Kidney (tissue), 14 donors: ENCODE results near the gene ELF5. TPM values are rescaled to one million over a fixed set of nuclear protein-coding genes. Genes with fewer than 3 reads are reported as not detected.

ENCODE experiments used
- DNase-seq, 5 donors: peaks; one replicate each; pipeline ENCODE4 v3.0.0-alpha.2; 2013 to 2020
- FAIRE-seq: peaks from 2 replicates; lab custom pipeline; 2012; peaks lifted over from hg19 to GRCh38; lab: Jason Lieb, UNC
- H3K27ac ChIP-seq, 2 donors: one replicate each; pipeline ENCODE4 v1.7.0; 2013; ENCODE audit warnings: low read depth in 2 of 2, low read length in 2 of 2, inconsistent platforms in 1 of 2
- H3K27me3 ChIP-seq: one replicate; pipeline ENCODE4 v1.7.1; 2013; ENCODE audit warnings: low read length, inconsistent platforms; ENCODE audit not compliant: control insufficient read depth, insufficient read depth
- H3K36me3 ChIP-seq, 3 donors: one replicate each; pipeline versions ENCODE4 v1.7.0 to v1.7.1; 2013; ENCODE audit warnings: low read length in 3 of 3, control low read depth in 1 of 3, inconsistent platforms in 1 of 3; ENCODE audit not compliant: insufficient read depth in 3 of 3, control insufficient read depth in 2 of 3
- H3K4me1 ChIP-seq, 3 donors: one replicate each; pipeline versions ENCODE4 v1.7.0 to v1.7.1; 2013; ENCODE audit warnings: low read length in 3 of 3, inconsistent platforms in 1 of 3, low read depth in 1 of 3; ENCODE audit not compliant: control insufficient read depth in 2 of 3, insufficient read depth in 2 of 3
- H3K4me3 ChIP-seq, 3 donors: one replicate each; pipeline versions ENCODE4 v1.7.0 to v1.8.1; 2013; ENCODE audit warnings: low read length in 3 of 3, control low read depth in 1 of 3, inconsistent platforms in 1 of 3
- H3K9ac ChIP-seq, 3 donors: one replicate each; pipeline versions ENCODE4 v1.7.0 to v1.7.1; 2013; ENCODE audit warnings: low read length in 3 of 3, control low read depth in 1 of 3, inconsistent platforms in 1 of 3
- H3K9me3 ChIP-seq, 3 donors: one replicate each; pipeline versions ENCODE4 v1.7.0 to v1.7.1; 2013; ENCODE audit warnings: low read length in 3 of 3, control low read depth in 1 of 3, inconsistent platforms in 1 of 3; ENCODE audit not compliant: control insufficient read depth in 2 of 3, insufficient read depth in 1 of 3
- intact Hi-C: fragments of 100-400 bp; cut with DNase I; formaldehyde crosslinking; loops from one replicate; pipeline ENCODE4 v1.11.1; 2022
- polyA plus RNA-seq: library from polyadenylated mRNA; stranded (reverse); fragments of 350-450 nt; fragmentation: Illumina TruSeq; extraction: RNeasy Lipid Tissue Mini Kit (QIAGEN cat#74804); gene quantifications from one replicate; pipeline ENCODE4 v1.2.3, GENCODE V29; 2014; ENCODE audit warnings: low read depth, low replicate concordance; ENCODE audit not compliant: insufficient read depth
- total RNA-seq: library from RNA; stranded (reverse); fragmentation: NEBNext Ultra II Directional; extraction: Animal tissue kit (Norgen Biotek cat#: 25700); gene quantifications from one replicate; pipeline ENCODE4 v1.2.1, GENCODE V29; 2021
- TF ChIP-seq, protein P1 (sequence below): IDR thresholded peaks from 3 replicates; pipeline ENCODE4 v1.5.1; 2012; ENCODE audit warnings: mild to moderate bottlenecking, moderate library complexity, borderline replicate concordance; ENCODE audit not compliant: insufficient read depth; ENCODE audit errors: extremely low read depth
- donor health status: control.
- donor health status: control.
- donor health status: control.
- donor health status: control.
- donor health status: control.
- donor health status: DM: yes; HTN: yes; CAD: no.
- donor health status: Normal renal cell carcinoma (clear cell type).

ELF5 gene
- total and polyA plus RNA-seq, 2 donors from 2014 or later = 0.94 to 18.9 TPM

DNA sequence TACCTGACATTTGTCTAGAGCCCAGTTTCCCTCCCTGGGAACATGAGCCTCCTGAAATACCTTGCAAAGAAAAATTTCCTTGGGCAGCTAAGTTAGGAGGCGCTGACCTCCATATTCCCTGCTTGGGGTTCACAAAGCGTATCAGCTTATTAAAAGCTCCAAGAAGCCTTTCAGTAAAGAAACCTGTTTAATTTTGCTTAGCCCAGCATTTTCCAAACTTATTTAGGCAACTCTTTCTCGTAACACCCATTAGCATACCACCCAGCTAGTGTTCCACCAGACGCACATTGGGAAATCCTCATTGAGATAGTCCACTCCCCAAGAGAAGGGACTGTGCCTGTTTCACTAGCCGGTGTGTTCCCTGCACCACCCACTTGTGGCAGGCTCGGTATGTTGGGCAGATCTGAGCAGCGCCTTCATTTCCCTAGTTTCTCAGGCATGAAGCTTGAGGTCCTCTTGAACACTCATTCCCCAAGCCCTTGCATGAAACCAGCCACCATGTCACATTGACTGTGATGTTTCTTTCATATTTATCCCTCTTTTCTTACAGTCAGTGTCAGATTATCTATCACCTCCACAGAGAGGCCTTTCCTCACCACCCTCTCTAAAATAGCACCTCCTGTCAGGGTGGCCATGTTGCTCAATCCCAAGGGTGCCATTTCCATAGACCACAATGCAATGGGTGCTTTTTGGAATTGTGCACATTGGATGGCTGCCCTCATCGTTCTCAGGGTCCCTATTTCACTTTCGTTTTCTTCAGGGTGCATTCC is 12.5 kb upstream of the ELF5 start:
- intact Hi-C loops = no loop called here
- no peak overlapping the region for H3K4me3 ChIP-seq

DNA sequence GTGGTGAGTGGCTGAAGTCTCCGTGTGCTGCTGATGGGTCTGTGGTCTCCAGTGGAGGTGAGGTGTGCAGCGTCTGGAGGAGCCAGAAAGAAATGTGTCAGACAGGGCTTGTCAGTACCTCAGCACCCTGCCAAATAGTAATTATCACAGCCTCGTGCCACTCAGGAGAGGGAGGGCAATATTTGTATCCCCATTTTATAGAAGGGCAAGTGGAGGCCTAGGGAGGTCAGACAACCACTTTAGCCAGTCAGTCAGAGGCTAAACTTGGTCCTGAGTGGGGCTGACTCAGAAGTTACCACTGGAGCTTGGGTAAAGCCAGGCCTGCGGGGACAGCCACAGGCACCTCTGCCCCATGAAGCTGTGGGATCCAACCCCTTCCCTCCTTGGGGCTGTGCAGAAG is 11.5 kb upstream of the ELF5 start:
- intact Hi-C loops = no loop called here
- no peak overlapping the region for H3K27ac ChIP-seq
- no peaks in the 10 kb centered on the region for H3K9me3 ChIP-seq
- no peak for FAIRE-seq
- no peaks in the 10 kb centered on the region for H3K4me1 ChIP-seq
- no peaks in the 10 kb centered on the region for H3K36me3 ChIP-seq
- no peak overlapping the region for H3K9ac ChIP-seq
- H3K4me3 ChIP-seq = no peak overlapping the region
- no peaks in the 10 kb centered on the region for H3K27me3 ChIP-seq
- TF ChIP-seq, protein P1, sequence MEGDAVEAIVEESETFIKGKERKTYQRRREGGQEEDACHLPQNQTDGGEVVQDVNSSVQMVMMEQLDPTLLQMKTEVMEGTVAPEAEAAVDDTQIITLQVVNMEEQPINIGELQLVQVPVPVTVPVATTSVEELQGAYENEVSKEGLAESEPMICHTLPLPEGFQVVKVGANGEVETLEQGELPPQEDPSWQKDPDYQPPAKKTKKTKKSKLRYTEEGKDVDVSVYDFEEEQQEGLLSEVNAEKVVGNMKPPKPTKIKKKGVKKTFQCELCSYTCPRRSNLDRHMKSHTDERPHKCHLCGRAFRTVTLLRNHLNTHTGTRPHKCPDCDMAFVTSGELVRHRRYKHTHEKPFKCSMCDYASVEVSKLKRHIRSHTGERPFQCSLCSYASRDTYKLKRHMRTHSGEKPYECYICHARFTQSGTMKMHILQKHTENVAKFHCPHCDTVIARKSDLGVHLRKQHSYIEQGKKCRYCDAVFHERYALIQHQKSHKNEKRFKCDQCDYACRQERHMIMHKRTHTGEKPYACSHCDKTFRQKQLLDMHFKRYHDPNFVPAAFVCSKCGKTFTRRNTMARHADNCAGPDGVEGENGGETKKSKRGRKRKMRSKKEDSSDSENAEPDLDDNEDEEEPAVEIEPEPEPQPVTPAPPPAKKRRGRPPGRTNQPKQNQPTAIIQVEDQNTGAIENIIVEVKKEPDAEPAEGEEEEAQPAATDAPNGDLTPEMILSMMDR = no peak
- no peak for DNase-seq

More for the DNA sequence above, 12.5 kb upstream of the ELF5 start:
- H3K27ac ChIP-seq = no peak overlapping the region
- H3K9ac ChIP-seq = no peak overlapping the region
- no peaks in the 10 kb centered on the region for H3K4me1 ChIP-seq
- FAIRE-seq = no peak
- TF ChIP-seq, protein P1 = no peak
- no peaks in the 10 kb centered on the region for H3K9me3 ChIP-seq
- DNase-seq = no peak
- no peaks in the 10 kb centered on the region for H3K36me3 ChIP-seq
- H3K27me3 ChIP-seq = no peaks in the 10 kb centered on the region

DNA sequence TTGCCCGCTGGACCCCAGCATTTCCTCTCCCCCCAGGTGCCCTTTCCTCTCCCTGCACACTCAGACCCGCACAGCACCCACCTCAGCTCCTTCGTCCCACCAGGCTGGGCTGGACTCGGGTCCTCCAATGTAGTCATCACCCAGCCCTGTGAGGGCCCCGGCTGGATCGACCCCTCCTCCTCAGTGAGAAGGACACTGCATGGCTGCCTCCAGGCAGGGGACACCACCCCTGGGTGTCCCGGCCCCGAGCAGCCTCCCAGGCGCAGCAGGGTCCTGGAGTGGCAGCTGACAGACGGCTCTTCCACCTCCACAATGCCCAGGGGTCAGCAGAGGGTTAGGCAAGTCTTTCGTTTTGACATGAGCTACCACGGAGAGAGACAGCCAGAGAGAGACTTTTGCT is 11.1 kb upstream of the ELF5 start:
- Histone ChIP-seq H3K4me3 (no peak overlapping the region), H3K27ac (no peak overlapping the region), H3K9ac (no peak overlapping the region), H3K27me3 (no peaks in the 10 kb centered on the region), H3K36me3 (no peaks in the 10 kb centered on the region), H3K4me1 (no peaks in the 10 kb centered on the region), H3K9me3 (no peaks in the 10 kb centered on the region)
- intact Hi-C loops = no loop called here
- FAIRE-seq (no peak), DNase-seq (no peak)
- TF ChIP-seq, protein P1 = no peak

DNA sequence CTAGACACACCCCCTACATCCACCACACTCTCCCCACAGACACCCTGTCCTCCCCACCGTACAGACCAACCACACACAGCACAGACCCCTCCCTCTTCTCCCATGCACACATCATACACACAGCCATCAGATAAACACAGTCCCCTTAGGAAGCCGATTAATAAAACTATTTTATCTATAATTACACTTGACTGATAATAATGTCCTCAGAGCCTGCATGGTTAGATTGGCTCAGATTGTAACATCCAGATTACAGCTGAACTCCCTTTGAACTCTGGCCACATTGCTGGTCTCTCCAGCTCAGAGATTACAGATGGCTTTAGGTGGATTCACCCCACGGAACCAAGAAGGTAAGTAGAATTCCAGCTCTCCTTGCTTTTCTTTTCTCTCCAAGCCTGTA is 9.5 kb upstream of the ELF5 start:
- intact Hi-C loops = no loop called here
- no peaks in the 10 kb centered on the region for H3K9me3 ChIP-seq
- no peaks in the 10 kb centered on the region for H3K36me3 ChIP-seq
- no peak overlapping the region for H3K27ac ChIP-seq
- TF ChIP-seq, protein P1 = no peak
- H3K9ac ChIP-seq = no peak overlapping the region
- DNase-seq (no peak), FAIRE-seq (no peak)
- H3K27me3 ChIP-seq = no peaks in the 10 kb centered on the region
- H3K4me3 ChIP-seq = no peak overlapping the region
- no peaks in the 10 kb centered on the region for H3K4me1 ChIP-seq
